NK-92 (cell line): ENCODE measurements around the gene CD248.
A peak's percentile ranks its signal among the peaks of the same experiment; 100 is the strongest.
"Not testable (repeated sequence)": the region's sequence is repeated elsewhere in the genome, so short reads cannot be mapped to it uniquely, and the experiment has no call there.

Experiments used
- DNase-seq: peaks from one replicate; lab custom pipeline; 2025; ENCODE audit not compliant: unreplicated experiment; lab: John Stamatoyannopoulos, UW

Gene CD248

GRCh38 chr11:66329165-66329673 is 12.4 kb upstream of the CD248 start:
- no peak for DNase-seq

GRCh38 chr11:66328302-66329144 is 11.7 kb upstream of the CD248 start:
- no peak for DNase-seq

GRCh38 chr11:66328031-66328301 is 11.1 kb upstream of the CD248 start:
- no peak for DNase-seq

- no peak for DNase-seq
Observed at GRCh38 chr11:66327171-66328030, 10.6 kb upstream of the CD248 start.

GRCh38 chr11:66326261-66327111 is 9.6 kb upstream of the CD248 start:
- DNase-seq, result no peak

GRCh38 chr11:66325263-66325671 is 8.4 kb upstream of the CD248 start:
- DNase-seq, result no peak

GRCh38 chr11:66324664-66325063 is 7.8 kb upstream of the CD248 start:
- DNase-seq, result no peak

- DNase-seq, result no peak
Observed at GRCh38 chr11:66323684-66324083, 6.8 kb upstream of the CD248 start.

GRCh38 chr11:66322732-66323427 is 6.0 kb upstream of the CD248 start:
- no peak for DNase-seq

GRCh38 chr11:66321606-66322005 is 4.8 kb upstream of the CD248 start:
- no peak for DNase-seq

- DNase-seq, result not testable (repeated sequence)
Observed at GRCh38 chr11:66320748-66321147, 3.9 kb upstream of the CD248 start.

GRCh38 chr11:66320289-66320688 is 3.4 kb upstream of the CD248 start:
- DNase-seq, result not testable (repeated sequence)

GRCh38 chr11:66318600-66318970 is 1.7 kb upstream of the CD248 start:
- no peak for DNase-seq

GRCh38 chr11:66317723-66318599 is 1.1 kb upstream of the CD248 start:
- peak; percentile 60 for DNase-seq

GRCh38 chr11:66317322-66317722 is 478 bp upstream of the CD248 start:
- DNase-seq, result no peak

- DNase-seq, result no peak
Observed at GRCh38 chr11:66315921-66316811, 678 bp downstream of the CD248 start.

- DNase-seq, result no peak
Observed at GRCh38 chr11:66315498-66315885, 1.4 kb downstream of the CD248 start.

GRCh38 chr11:66314561-66315497 is 2.0 kb downstream of the CD248 start:
- DNase-seq, result no peak
